Measurements from ENCODE around the gene ACSL3. TPM values are rescaled to one million over a fixed set of nuclear protein-coding genes. Genes with fewer than 3 reads are reported as not detected.

Gene ACSL3
- polyA plus RNA-seq, 1 experiment = 88.9 TPM

GRCh38 chr2:222899413-222900181, 38.8 kb downstream of the ACSL3 start:
- no peak for DNase-seq (ENCODE audit: low read depth, low spot score)
- Histone ChIP-seq H3K27ac (ENCODE audit: low read depth, low read length) (no peak overlapping the region), H3K27me3 (ENCODE audit: control insufficient read depth, insufficient read depth, low read length) (no peaks in the 10 kb centered on the region), H3K4me3 (ENCODE audit: low read depth, low read length) (no peak overlapping the region), H3K9me3 (ENCODE audit: control insufficient read depth, insufficient read depth, low read length) (no peaks in the 10 kb centered on the region; the same call in 1 of the 2 replicates)
- ChIA-PET CTCF (interaction anchor here (1.3 to 5.8 kb wide), 6 partner anchors 11 to 210 kb away, joined by 3 to 68 read pairs (median 8); no protein-coding TSS in a partner anchor), POLR2A (no interaction called here)
- no peak for TF ChIP-seq CTCF (IDR thresholded peaks at IDR 0.05; ENCODE audit: low read depth, low read length)

- H3K4me3 ChIP-seq (ENCODE audit: low read depth, low read length) = no peak overlapping the region; the same call in 1 of the 2 replicates
- peak overlapping the region; percentile 43 for H3K27ac ChIP-seq (ENCODE audit: low read depth, low read length)
- TF ChIP-seq CTCF (IDR thresholded peaks at IDR 0.05; ENCODE audit: low read depth, low read length) = no peak
- no peaks in the 10 kb centered on the region for H3K27me3 ChIP-seq (ENCODE audit: control insufficient read depth, insufficient read depth, low read length)
- ChIA-PET POLR2A (interaction anchor here (1.3 kb wide), 1 partner anchor 37 kb away, joined by 3 read pairs; no protein-coding TSS in a partner anchor), CTCF (interaction anchor here (1.0 to 5.8 kb wide), 6 partner anchors 10 to 211 kb away, joined by 3 to 68 read pairs (median 8); no protein-coding TSS in a partner anchor)
- no peaks in the 10 kb centered on the region; the same call in 1 of the 2 replicates for H3K9me3 ChIP-seq (ENCODE audit: control insufficient read depth, insufficient read depth, low read length)
- DNase-seq (ENCODE audit: low read depth, low spot score) = peak; percentile 61
Measured at GRCh38 chr2:222900354-222900753, 39.5 kb downstream of the ACSL3 start.

- Histone ChIP-seq H3K27ac (ENCODE audit: low read depth, low read length) (no peak overlapping the region), H3K9me3 (ENCODE audit: control insufficient read depth, insufficient read depth, low read length) (no peaks in the 10 kb centered on the region; the same call in 1 of the 2 replicates), H3K27me3 (ENCODE audit: control insufficient read depth, insufficient read depth, low read length) (no peaks in the 10 kb centered on the region), H3K4me3 (ENCODE audit: low read depth, low read length) (no peak overlapping the region)
- ChIA-PET CTCF (interaction anchor here (0.7 to 5.8 kb wide), 11 partner anchors 8 to 213 kb away, joined by 3 to 68 read pairs (median 4); no protein-coding TSS in a partner anchor), POLR2A (no interaction called here)
- DNase-seq (ENCODE audit: low read depth, low spot score) = no peak
- TF ChIP-seq CTCF (IDR thresholded peaks at IDR 0.05; ENCODE audit: low read depth, low read length) = no peak
Measured at GRCh38 chr2:222902660-222903059, 41.8 kb downstream of the ACSL3 start.

- Histone ChIP-seq H3K9me3 (ENCODE audit: control insufficient read depth, insufficient read depth, low read length) (no peaks in the 10 kb centered on the region; the same call in 1 of the 2 replicates), H3K27ac (ENCODE audit: low read depth, low read length) (peak overlapping the region; percentile 77), H3K27me3 (ENCODE audit: control insufficient read depth, insufficient read depth, low read length) (no peaks in the 10 kb centered on the region), H3K4me3 (ENCODE audit: low read depth, low read length) (no peak overlapping the region)
- DNase-seq (ENCODE audit: low read depth, low spot score) = no peak
- TF ChIP-seq CTCF (IDR thresholded peaks at IDR 0.05; ENCODE audit: low read depth, low read length) = peak; percentile 67
- ChIA-PET POLR2A (interaction anchor here (0.5 to 0.7 kb wide), 2 partner anchors 42 to 108 kb away, joined by 3 read pairs; no protein-coding TSS in a partner anchor), CTCF (interaction anchor here (0.6 to 5.8 kb wide), 25 partner anchors 9 to 214 kb away, joined by 3 to 68 read pairs (median 4); no protein-coding TSS in a partner anchor)
Measured at GRCh38 chr2:222903234-222904220, 42.7 kb downstream of the ACSL3 start.

Data from AG04450 (cell line).